ENCODE data around the gene TCTN2. TPM values are rescaled to one million over a fixed set of nuclear protein-coding genes. Genes with fewer than 3 reads are reported as not detected.

Gene TCTN2
- total RNA-seq, 1 experiment from 2014 or later = 12.1 TPM

GRCh38 chr12:123681605-123682004 lies 10.7 kb downstream of the TCTN2 start:
- TF ChIP-seq MAX (IDR thresholded peaks at IDR 0.05) (no peak), JUND (IDR thresholded peaks at IDR 0.05) (no peak), ELF1 (IDR thresholded peaks at IDR 0.05; ENCODE audit: borderline replicate concordance, low read depth) (no peak), SP1 (IDR thresholded peaks at IDR 0.05; ENCODE audit: low read depth) (no peak), EGR1 (IDR thresholded peaks at IDR 0.05; ENCODE audit: low read depth) (no peak), EZH2 (IDR thresholded peaks at IDR 0.05) (no peak), FOSL1 (IDR thresholded peaks at IDR 0.05; ENCODE audit: low read depth) (no peak), ATF3 (IDR thresholded peaks at IDR 0.05) (no peak), SIN3A (IDR thresholded peaks at IDR 0.05; ENCODE audit: low read depth) (no peak), CEBPB (IDR thresholded peaks at IDR 0.05; ENCODE audit: low read depth) (no peak), ZFX (IDR thresholded peaks at IDR 0.05) (no peak), CBX3 (IDR thresholded peaks at IDR 0.05; ENCODE audit: low read depth) (no peak)
- TF ChIP-seq, protein P1, sequence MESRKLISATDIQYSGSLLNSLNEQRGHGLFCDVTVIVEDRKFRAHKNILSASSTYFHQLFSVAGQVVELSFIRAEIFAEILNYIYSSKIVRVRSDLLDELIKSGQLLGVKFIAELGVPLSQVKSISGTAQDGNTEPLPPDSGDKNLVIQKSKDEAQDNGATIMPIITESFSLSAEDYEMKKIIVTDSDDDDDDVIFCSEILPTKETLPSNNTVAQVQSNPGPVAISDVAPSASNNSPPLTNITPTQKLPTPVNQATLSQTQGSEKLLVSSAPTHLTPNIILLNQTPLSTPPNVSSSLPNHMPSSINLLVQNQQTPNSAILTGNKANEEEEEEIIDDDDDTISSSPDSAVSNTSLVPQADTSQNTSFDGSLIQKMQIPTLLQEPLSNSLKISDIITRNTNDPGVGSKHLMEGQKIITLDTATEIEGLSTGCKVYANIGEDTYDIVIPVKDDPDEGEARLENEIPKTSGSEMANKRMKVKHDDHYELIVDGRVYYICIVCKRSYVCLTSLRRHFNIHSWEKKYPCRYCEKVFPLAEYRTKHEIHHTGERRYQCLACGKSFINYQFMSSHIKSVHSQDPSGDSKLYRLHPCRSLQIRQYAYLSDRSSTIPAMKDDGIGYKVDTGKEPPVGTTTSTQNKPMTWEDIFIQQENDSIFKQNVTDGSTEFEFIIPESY (IDR thresholded peaks at IDR 0.05; ENCODE audit: extremely low read depth, insufficient replicate concordance, low read length) = no peak
- TF ChIP-seq, protein P2, sequence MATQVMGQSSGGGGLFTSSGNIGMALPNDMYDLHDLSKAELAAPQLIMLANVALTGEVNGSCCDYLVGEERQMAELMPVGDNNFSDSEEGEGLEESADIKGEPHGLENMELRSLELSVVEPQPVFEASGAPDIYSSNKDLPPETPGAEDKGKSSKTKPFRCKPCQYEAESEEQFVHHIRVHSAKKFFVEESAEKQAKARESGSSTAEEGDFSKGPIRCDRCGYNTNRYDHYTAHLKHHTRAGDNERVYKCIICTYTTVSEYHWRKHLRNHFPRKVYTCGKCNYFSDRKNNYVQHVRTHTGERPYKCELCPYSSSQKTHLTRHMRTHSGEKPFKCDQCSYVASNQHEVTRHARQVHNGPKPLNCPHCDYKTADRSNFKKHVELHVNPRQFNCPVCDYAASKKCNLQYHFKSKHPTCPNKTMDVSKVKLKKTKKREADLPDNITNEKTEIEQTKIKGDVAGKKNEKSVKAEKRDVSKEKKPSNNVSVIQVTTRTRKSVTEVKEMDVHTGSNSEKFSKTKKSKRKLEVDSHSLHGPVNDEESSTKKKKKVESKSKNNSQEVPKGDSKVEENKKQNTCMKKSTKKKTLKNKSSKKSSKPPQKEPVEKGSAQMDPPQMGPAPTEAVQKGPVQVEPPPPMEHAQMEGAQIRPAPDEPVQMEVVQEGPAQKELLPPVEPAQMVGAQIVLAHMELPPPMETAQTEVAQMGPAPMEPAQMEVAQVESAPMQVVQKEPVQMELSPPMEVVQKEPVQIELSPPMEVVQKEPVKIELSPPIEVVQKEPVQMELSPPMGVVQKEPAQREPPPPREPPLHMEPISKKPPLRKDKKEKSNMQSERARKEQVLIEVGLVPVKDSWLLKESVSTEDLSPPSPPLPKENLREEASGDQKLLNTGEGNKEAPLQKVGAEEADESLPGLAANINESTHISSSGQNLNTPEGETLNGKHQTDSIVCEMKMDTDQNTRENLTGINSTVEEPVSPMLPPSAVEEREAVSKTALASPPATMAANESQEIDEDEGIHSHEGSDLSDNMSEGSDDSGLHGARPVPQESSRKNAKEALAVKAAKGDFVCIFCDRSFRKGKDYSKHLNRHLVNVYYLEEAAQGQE (IDR thresholded peaks at IDR 0.05; ENCODE audit: low read depth) = no peak
- TF ChIP-seq, protein P3, sequence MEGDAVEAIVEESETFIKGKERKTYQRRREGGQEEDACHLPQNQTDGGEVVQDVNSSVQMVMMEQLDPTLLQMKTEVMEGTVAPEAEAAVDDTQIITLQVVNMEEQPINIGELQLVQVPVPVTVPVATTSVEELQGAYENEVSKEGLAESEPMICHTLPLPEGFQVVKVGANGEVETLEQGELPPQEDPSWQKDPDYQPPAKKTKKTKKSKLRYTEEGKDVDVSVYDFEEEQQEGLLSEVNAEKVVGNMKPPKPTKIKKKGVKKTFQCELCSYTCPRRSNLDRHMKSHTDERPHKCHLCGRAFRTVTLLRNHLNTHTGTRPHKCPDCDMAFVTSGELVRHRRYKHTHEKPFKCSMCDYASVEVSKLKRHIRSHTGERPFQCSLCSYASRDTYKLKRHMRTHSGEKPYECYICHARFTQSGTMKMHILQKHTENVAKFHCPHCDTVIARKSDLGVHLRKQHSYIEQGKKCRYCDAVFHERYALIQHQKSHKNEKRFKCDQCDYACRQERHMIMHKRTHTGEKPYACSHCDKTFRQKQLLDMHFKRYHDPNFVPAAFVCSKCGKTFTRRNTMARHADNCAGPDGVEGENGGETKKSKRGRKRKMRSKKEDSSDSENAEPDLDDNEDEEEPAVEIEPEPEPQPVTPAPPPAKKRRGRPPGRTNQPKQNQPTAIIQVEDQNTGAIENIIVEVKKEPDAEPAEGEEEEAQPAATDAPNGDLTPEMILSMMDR (IDR thresholded peaks at IDR 0.05 in 2 of 3, conservative IDR thresholded peaks at IDR 0.05 in 1 of 3; ENCODE audit: borderline replicate concordance in 1 of 3, insufficient read depth in 1 of 3, low read depth in 2 of 3, low read length in 2 of 3) = no peak
- intact Hi-C loops (cut with micrococcal nuclease) = no loop called here
- Histone ChIP-seq H3K4me2 (ENCODE audit: low read length) (no peak overlapping the region), H2AFZ (ENCODE audit: low read depth, low read length, poor library complexity, severe bottlenecking) (no peak overlapping the region), H3K9me3 (ENCODE audit: control insufficient read depth in 1 of 2, insufficient read depth in 1 of 2, low read depth in 1 of 2, low read length in 2 of 2) (no peaks in the 10 kb centered on the region), H3K4me3 (replicated peaks in 1 of 2; ENCODE audit: low read depth in 1 of 2, low read length in 2 of 2) (no peak overlapping the region), H3K9me2 (ENCODE audit: insufficient read depth) (no peaks in the 10 kb centered on the region), H3K79me2 (ENCODE audit: insufficient read depth, low read length) (no peaks in the 10 kb centered on the region), H3K36me3 (ENCODE audit: control insufficient read depth in 1 of 2, insufficient read depth in 2 of 2, low read length in 2 of 2) (peaks cover 3 to 4% of the 10 kb centered on the region in 2 experiments; a peak in 1 of 4 replicates), H4K20me1 (ENCODE audit: insufficient read depth) (no peaks in the 10 kb centered on the region), H3K27me3 (ENCODE audit: insufficient read depth, low read length) (no peaks in the 10 kb centered on the region), H3K27ac (ENCODE audit: low read depth, low read length) (no peak overlapping the region), H3K4me1 (ENCODE audit: control insufficient read depth in 1 of 2, insufficient read depth in 2 of 2, low read length in 2 of 2) (no peaks in the 10 kb centered on the region), H3K9ac (ENCODE audit: low read length) (no peak overlapping the region)
- ChIA-PET RAD21 (ENCODE audit: low non-redundant PET in 1 of 2, low total read pairs in 2 of 2, uncharacterized antibody in 2 of 2, unreplicated experiment in 2 of 2) (no interaction called here), CTCF (no interaction called here), POLR2A (no interaction called here)
- ATAC-seq (no peak), DNase-seq (ENCODE audit: low read depth, low spot score) (no peak)
- BruUV-seq (replicated peaks) = no TSS peak

Data from HCT116 (cell line).